Right lobe of liver (tissue), 4 donors: ENCODE results near the gene IRF5.

ENCODE experiments used
- CTCF ChIP-seq, 4 donors: fragments of 200-600 bp in 3 of 4; fragments of 450-650 bp in 1 of 4; IDR thresholded peaks; one replicate each; pipeline versions ENCODE4 v1.5.1 to v1.8.0; 2016 to 2022; ENCODE audit warnings: antibody characterized with exemption in 4 of 4, mild to moderate bottlenecking in 2 of 4
- POLR2A ChIP-seq: fragments of 450-650 bp; IDR thresholded peaks from one replicate; pipeline ENCODE4 v1.6.1; 2017; ENCODE audit warnings: antibody characterized with exemption, mild to moderate bottlenecking
- donor health status: DM: no; HTN: no; CAD: no.
- donor health status: DM: no; HTN: no; CAD: no.
- donor health status: DM: no; HTN: yes; CAD: no.

- TF ChIP-seq POLR2A (no peak), CTCF (IDR thresholded peaks at IDR 0.05) (no peak)
Measured at GRCh38 chr7:128989961-128990360, 52.2 kb downstream of the IRF5 start.
